ENCODE data around the gene OTUD1. TPM values are rescaled to one million over a fixed set of nuclear protein-coding genes. Genes with fewer than 3 reads are reported as not detected.

Gene OTUD1
- total RNA-seq = 4.2 and 4.5 TPM in 2 replicates

GRCh38 chr10:23438547-23439451 is at the start of gene OTUD1:
Gene OTUD1, plus strand, starts transcription at chr10:23439075. Its CDS starts 383 bp downstream, at chr10:23439458.

Other genes starting within 250 kb of the OTUD1 start
- not detected in 2 replicates for gene PTF1A, start 246.8 kb upstream of the OTUD1 start, total RNA-seq
- not detected in 2 replicates for gene C10orf67, start 94.3 kb upstream of the OTUD1 start, total RNA-seq